H1 (cell line): ENCODE measurements around the gene MRPS14. TPM values are rescaled to one million over a fixed set of nuclear protein-coding genes. Genes with fewer than 3 reads are reported as not detected.

ENCODE experiments used
- CTCF ChIA-PET: fragments of 300-600 bp; sonication (Branson Sonifier 250); formaldehyde crosslinking; loops from one replicate; lab custom pipeline; 2021; ENCODE audit not compliant: partially characterized antibody; lab: Charles Lee
- POLR2A ChIA-PET: fragments of 300-600 bp; sonication (Branson Sonifier 250); formaldehyde crosslinking; loops from one replicate; lab custom pipeline; 2021; ENCODE audit warnings: inconsistent platforms; ENCODE audit not compliant: partially characterized antibody; lab: Charles Lee
- DNase-seq, 2 experiments: peaks; one replicate each; pipeline versions ENCODE4 v3.0.0 to v3.0.0-alpha.2; 2010 to 2022; ENCODE audit warnings: low spot score in 2 of 2, low read depth in 1 of 2, mixed read lengths in 1 of 2
- FAIRE-seq: peaks from 2 replicates; lab custom pipeline; 2011; peaks lifted over from hg19 to GRCh38; lab: Jason Lieb, UNC
- H2AFZ ChIP-seq: 2 replicates; pipeline ENCODE4 v1.8.1; 2012; ENCODE audit warnings: low read length, inconsistent platforms
- H2AK5ac ChIP-seq: 2 replicates; pipeline ENCODE4 v1.6.1; 2013; ENCODE audit warnings: low read depth, low read length
- H2BK120ac ChIP-seq: replicated peaks from 2 replicates; pipeline ENCODE3; 2013; ENCODE audit warnings: low read depth, low read length, inconsistent platforms
- H2BK12ac ChIP-seq: 2 replicates; pipeline ENCODE4 v1.6.1; 2013; ENCODE audit warnings: low read depth, low read length
- H2BK15ac ChIP-seq: 2 replicates; pipeline ENCODE4 v1.6.1; 2013; ENCODE audit warnings: low read length
- H2BK20ac ChIP-seq: 2 replicates; pipeline ENCODE4 v1.6.1; 2013; ENCODE audit warnings: low read length
- H2BK5ac ChIP-seq: 2 replicates; pipeline ENCODE4 v1.6.1; 2013; ENCODE audit warnings: low read depth, low read length
- H3K14ac ChIP-seq: 2 replicates; pipeline ENCODE4 v1.6.1; 2013; ENCODE audit warnings: inconsistent platforms; ENCODE audit not compliant: insufficient read length
- H3K18ac ChIP-seq: 2 replicates; pipeline ENCODE4 v1.6.1; 2013; ENCODE audit warnings: low read length; ENCODE audit errors: extremely low read depth
- H3K23ac ChIP-seq: 2 replicates; pipeline ENCODE4 v1.6.1; 2013; ENCODE audit warnings: inconsistent platforms; ENCODE audit not compliant: insufficient read length
- H3K23me2 ChIP-seq: 2 replicates; pipeline ENCODE4 v1.6.1; 2013; ENCODE audit warnings: low read depth, low read length
- H3K27ac ChIP-seq: 2 replicates; pipeline ENCODE4 v1.6.1; 2011; ENCODE audit warnings: low read depth, low read length, inconsistent platforms
- H3K27me3 ChIP-seq, 4 experiments: replicated peaks in 1 of 4; 1 replicate in 1 of 4; 2 replicates in 3 of 4; pipeline versions ENCODE4 v1.6.1 to v1.8.1; 2011 to 2013; ENCODE audit warnings: low read length in 3 of 4, mild to moderate bottlenecking in 3 of 4, inconsistent platforms in 2 of 4, mixed read lengths in 2 of 4, moderate library complexity in 1 of 4; ENCODE audit not compliant: control insufficient read depth in 3 of 4, insufficient read depth in 3 of 4; ENCODE audit errors: extremely low read depth in 1 of 4
- H3K36me3 ChIP-seq, 4 experiments: 2 replicates each; pipeline versions ENCODE4 v1.6.1 to v1.8.1; 2011 to 2013; ENCODE audit warnings: mild to moderate bottlenecking in 4 of 4, low read length in 3 of 4, moderate library complexity in 2 of 4, control low read depth in 1 of 4, inconsistent platforms in 1 of 4; ENCODE audit not compliant: insufficient read depth in 4 of 4, control insufficient read depth in 2 of 4
- H3K4ac ChIP-seq: replicated peaks from 2 replicates; pipeline ENCODE3; 2013; ENCODE audit warnings: low read length, low read depth, mixed read lengths, inconsistent platforms; ENCODE audit not compliant: insufficient read length
- H3K4me1 ChIP-seq, 4 experiments: replicated peaks in 1 of 4; 1 replicate in 1 of 4; 2 replicates in 3 of 4; pipeline versions ENCODE4 v1.6.1 to v1.8.1; 2011 to 2013; ENCODE audit warnings: low read length in 3 of 4, inconsistent platforms in 2 of 4, mixed read lengths in 1 of 4; ENCODE audit not compliant: insufficient read depth in 4 of 4, control insufficient read depth in 3 of 4
- H3K4me2 ChIP-seq, 2 experiments: 2 replicates each; pipeline versions ENCODE4 v1.6.1 to v1.8.1; 2011 to 2013; ENCODE audit warnings: low read depth in 2 of 2, low read length in 2 of 2, control low read depth in 1 of 2, inconsistent platforms in 1 of 2, mild to moderate bottlenecking in 1 of 2; ENCODE audit not compliant: insufficient read depth in 1 of 2
- H3K4me3 ChIP-seq, 4 experiments: fragments of 200-600, 300-600 bp in 1 of 4; sonication (generic), shearing (Covaris generic), sonication (Bioruptor Twin) in 1 of 4; 2 replicates each; pipeline versions ENCODE4 v1.5.1 to v1.8.1; 2011 to 2016; ENCODE audit warnings: low read length in 4 of 4, low read depth in 3 of 4, control low read depth in 2 of 4, inconsistent platforms in 2 of 4, mild to moderate bottlenecking in 2 of 4, mixed read lengths in 1 of 4, moderate library complexity in 1 of 4; ENCODE audit not compliant: insufficient read depth in 2 of 4; ENCODE audit errors: extremely low read depth in 1 of 4
- H3K56ac ChIP-seq: replicated peaks from 2 replicates; pipeline ENCODE3; 2013; ENCODE audit warnings: low read depth, mild to moderate bottlenecking, mixed read lengths, low read length, inconsistent platforms; ENCODE audit not compliant: insufficient read length
- H3K79me1 ChIP-seq: 2 replicates; pipeline ENCODE4 v1.6.1; 2013; ENCODE audit warnings: low read depth, low read length, control low read depth
- H3K79me2 ChIP-seq, 2 experiments: 2 replicates each; pipeline versions ENCODE4 v1.6.1 to v1.8.1; 2012 to 2013; ENCODE audit warnings: low read length in 2 of 2, mild to moderate bottlenecking in 2 of 2, inconsistent platforms in 1 of 2; ENCODE audit not compliant: insufficient read depth in 2 of 2, control insufficient read depth in 1 of 2
- H3K9ac ChIP-seq, 4 experiments: replicated peaks in 1 of 4; 1 replicate in 1 of 4; 2 replicates in 3 of 4; pipeline versions ENCODE4 v1.6.1 to v1.8.1; 2011 to 2013; ENCODE audit warnings: low read depth in 3 of 4, low read length in 3 of 4, control low read depth in 2 of 4, mild to moderate bottlenecking in 2 of 4, moderate library complexity in 2 of 4, inconsistent platforms in 1 of 4; ENCODE audit errors: extremely low read depth in 1 of 4
- H3K9me3 ChIP-seq, 2 experiments: 2 replicates each; pipeline versions ENCODE4 v1.6.1 to v1.8.1; 2012 to 2013; ENCODE audit warnings: mild to moderate bottlenecking in 2 of 2, moderate library complexity in 2 of 2, control low read depth in 1 of 2, inconsistent platforms in 1 of 2, low read depth in 1 of 2, low read length in 1 of 2, mixed read lengths in 1 of 2; ENCODE audit not compliant: insufficient read depth in 2 of 2
- H4K20me1 ChIP-seq, 2 experiments: replicated peaks in 1 of 2; 2 replicates each; pipeline versions ENCODE3 to v1.8.1; 2011 to 2013; ENCODE audit warnings: inconsistent platforms in 2 of 2, low read length in 2 of 2, mild to moderate bottlenecking in 1 of 2; ENCODE audit not compliant: insufficient read depth in 2 of 2, control insufficient read depth in 1 of 2
- H4K5ac ChIP-seq: 2 replicates; pipeline ENCODE4 v1.6.1; 2013; ENCODE audit warnings: low read length, low read depth, mixed read lengths, inconsistent platforms; ENCODE audit not compliant: insufficient read length
- H4K8ac ChIP-seq: 2 replicates; pipeline ENCODE4 v1.8.0; 2013; ENCODE audit warnings: mild to moderate bottlenecking, moderate library complexity, low read length, inconsistent platforms; ENCODE audit not compliant: insufficient read depth; ENCODE audit errors: extremely low read depth
- H4K91ac ChIP-seq: replicated peaks from 2 replicates; pipeline ENCODE3; 2013; ENCODE audit warnings: low read length, mixed read lengths, inconsistent platforms; ENCODE audit not compliant: insufficient read length
- WGBS, 2 experiments: shearing (Covaris generic) in 1 of 2; methylation state at CpG; one replicate each; pipeline versions ENCODE4 v1.1.6 to v1.1.7; 2013 to 2015; ENCODE audit warnings: low lambda C conversion rate in 2 of 2, mixed read lengths in 2 of 2, inconsistent platforms in 1 of 2, low coverage in 1 of 2, missing lambda C conversion rate in 1 of 2; ENCODE audit not compliant: insufficient replicate concordance in 2 of 2, insufficient coverage in 1 of 2, insufficient read length in 1 of 2; ENCODE audit errors: extremely low coverage in 1 of 2, missing lambda C conversion rate in 1 of 2; 5-methylcytosine and 5-hydroxymethylcytosine counted together
- polyA plus RNA-seq, 7 experiments: library from polyadenylated mRNA; depleted of rRNA in 3 of 7; stranded (reverse) in 5 of 7; unstranded in 2 of 7; fragments of >200 nt in 5 of 7; fragments of 200-250 nt in 2 of 7; gene quantifications; 1 replicate in 5 of 7; 2 replicates in 1 of 7; 4 replicates in 1 of 7; pipeline versions ENCODE4 v1.2.1 to v1.2.3, GENCODE V29; 2011 to 2013; ENCODE audit warnings: missing spikeins in 2 of 7, mixed read lengths in 2 of 7
- total RNA-seq: library from RNA; stranded (reverse); fragmentation: NEBNext Ultra II Directional; extraction: Animal tissue kit (Norgen Biotek cat#: 25700); gene quantifications from 2 replicates; pipeline ENCODE4 v1.2.1, GENCODE V29; 2021

Gene MRPS14
- total and polyA plus RNA-seq, 2 of the 8 experiments (the other 6 are each of a cell fraction or from before 2014, with no cell fraction given) = 27.5 to 38.7 TPM

- POLR2A ChIA-PET = interaction anchor here (1.5 to 1.7 kb wide), 2 partner anchors 10 to 116 kb away, joined by 6 to 8 read pairs; no protein-coding TSS in a partner anchor
- no peak overlapping the region for H3K4ac ChIP-seq
- no peak overlapping the region for H2BK5ac ChIP-seq
- no peak overlapping the region for H2BK20ac ChIP-seq
- no peak overlapping the region for H2AFZ ChIP-seq
- peaks cover 0 to 3% of the 10 kb centered on the region in 2 experiments for H4K20me1 ChIP-seq
- no peak for FAIRE-seq
- H3K4me2 ChIP-seq = no peak overlapping the region
- no peak overlapping the region for H2BK12ac ChIP-seq
- CTCF ChIA-PET = interaction anchor here (0.9 to 3.1 kb wide), 4 partner anchors 9 to 197 kb away, joined by 3 to 27 read pairs (median 4); no protein-coding TSS in a partner anchor
- no peak overlapping the region for H3K14ac ChIP-seq
- peaks cover 5% of the 10 kb centered on the region for H3K23me2 ChIP-seq
- peaks cover 14 to 15% of the 10 kb centered on the region in 2 experiments for H3K79me2 ChIP-seq
- peaks cover 0 to 4% (median 0%) of the 10 kb centered on the region in 4 experiments; a peak in 1 of 7 replicates for H3K4me1 ChIP-seq
- no peak overlapping the region for H4K5ac ChIP-seq
- no peak overlapping the region for H4K8ac ChIP-seq
- H3K27ac ChIP-seq = no peak overlapping the region
- no peak overlapping the region for H3K23ac ChIP-seq
- no peak overlapping the region for H2BK15ac ChIP-seq
- H3K9me3 ChIP-seq = no peaks in the 10 kb centered on the region
- peaks cover 0 to 24% (median 8%) of the 10 kb centered on the region in 4 experiments; a peak in 4 of 8 replicates for H3K36me3 ChIP-seq
- no peak overlapping the region for H3K18ac ChIP-seq
- no peak for DNase-seq
- H3K56ac ChIP-seq = no peak overlapping the region
- no peak overlapping the region for H2AK5ac ChIP-seq
- no peak overlapping the region for H4K91ac ChIP-seq
- H2BK120ac ChIP-seq = no peak overlapping the region
- H3K27me3 ChIP-seq = no peaks in the 10 kb centered on the region
- WGBS, 2 experiments = 93% methylated on average over 1 of the region's 1 CpG; no CpG with 5 or more reads in 1 of the 2 experiments
- no peaks in the 10 kb centered on the region for H3K79me1 ChIP-seq
- H3K9ac ChIP-seq = no peak overlapping the region
- no peak overlapping the region for H3K4me3 ChIP-seq
Observed at GRCh38 chr1:174996476-174996875, 26.7 kb downstream of the MRPS14 start.
